Endothelial cell (in vitro differentiated cells): ENCODE data around the gene CEP78. TPM values are rescaled to one million over a fixed set of nuclear protein-coding genes. Genes with fewer than 3 reads are reported as not detected.
"Not testable (repeated sequence)": the region's sequence is repeated elsewhere in the genome, so short reads cannot be mapped to it uniquely, and the experiment has no call there.

Experiments
- DNase-seq: peaks from one replicate; pipeline ENCODE4 v3.0.0; 2021; ENCODE audit warnings: low spot score
- H3K27ac Mint-ChIP-seq: one replicate; pipeline ENCODE4 v1.8.0; 2021; ENCODE audit warnings: mixed read lengths, inconsistent platforms; ENCODE audit not compliant: unreplicated experiment
- H3K27me3 Mint-ChIP-seq: one replicate; pipeline ENCODE4 v1.8.0; 2021; ENCODE audit warnings: mild to moderate bottlenecking, moderate library complexity, mixed read lengths, inconsistent platforms; ENCODE audit not compliant: unreplicated experiment
- H3K36me3 Mint-ChIP-seq: one replicate; pipeline ENCODE4 v1.8.0; 2021; ENCODE audit warnings: mild to moderate bottlenecking, low read depth, mixed read lengths, inconsistent platforms; ENCODE audit not compliant: unreplicated experiment
- H3K4me1 Mint-ChIP-seq: one replicate; pipeline ENCODE4 v1.8.0; 2021; ENCODE audit warnings: mild to moderate bottlenecking, mixed read lengths, inconsistent platforms; ENCODE audit not compliant: unreplicated experiment
- H3K4me3 Mint-ChIP-seq: one replicate; pipeline ENCODE4 v1.8.0; 2021; ENCODE audit warnings: mild to moderate bottlenecking, mixed read lengths, inconsistent platforms; ENCODE audit not compliant: unreplicated experiment
- H3K9me3 Mint-ChIP-seq: one replicate; pipeline ENCODE4 v1.8.0; 2021; ENCODE audit warnings: mixed read lengths, inconsistent platforms; ENCODE audit not compliant: unreplicated experiment
- total RNA-seq: library from RNA; stranded (reverse); fragmentation: NEBNext Ultra II Directional; extraction: Animal tissue kit (Norgen Biotek cat#: 25700); gene quantifications from one replicate; pipeline ENCODE4 v1.2.1, GENCODE V29; 2021; ENCODE audit not compliant: unreplicated experiment
- TF ChIP-seq, protein P1 (sequence below): fragments of 200-600 bp; sonication (generic); IDR thresholded peaks from one replicate; pipeline ENCODE4 v1.5.0; 2021; ENCODE audit warnings: antibody characterized with exemption; ENCODE audit not compliant: unreplicated experiment

CEP78 gene
- total RNA-seq, 1 donor from 2014 or later: 21.7 TPM

DNA sequence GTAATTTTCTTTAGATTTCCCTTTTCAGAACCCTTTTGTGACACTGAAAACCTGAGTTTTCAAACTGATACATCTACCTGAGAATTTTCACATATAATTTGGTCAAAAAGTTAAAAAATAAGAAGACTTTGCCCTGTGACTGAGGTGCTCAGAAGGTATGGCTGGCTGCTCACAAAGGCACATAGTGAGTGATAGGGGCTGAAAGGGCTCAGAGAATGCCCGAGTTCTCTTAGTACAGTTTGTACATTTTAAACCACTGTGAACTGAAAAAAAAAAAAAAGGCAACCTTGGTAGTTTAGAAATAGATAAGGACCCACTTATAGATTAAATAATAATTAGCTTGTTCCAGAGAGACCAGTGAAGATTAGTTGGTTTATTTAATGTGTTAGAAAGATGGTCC, 42.9 kb downstream of the CEP78 start:
- H3K27ac Mint-ChIP-seq: no peak overlapping the region
- H3K9me3 Mint-ChIP-seq: no peaks in the 10 kb centered on the region
- DNase-seq: no peak
- TF ChIP-seq, protein P1, sequence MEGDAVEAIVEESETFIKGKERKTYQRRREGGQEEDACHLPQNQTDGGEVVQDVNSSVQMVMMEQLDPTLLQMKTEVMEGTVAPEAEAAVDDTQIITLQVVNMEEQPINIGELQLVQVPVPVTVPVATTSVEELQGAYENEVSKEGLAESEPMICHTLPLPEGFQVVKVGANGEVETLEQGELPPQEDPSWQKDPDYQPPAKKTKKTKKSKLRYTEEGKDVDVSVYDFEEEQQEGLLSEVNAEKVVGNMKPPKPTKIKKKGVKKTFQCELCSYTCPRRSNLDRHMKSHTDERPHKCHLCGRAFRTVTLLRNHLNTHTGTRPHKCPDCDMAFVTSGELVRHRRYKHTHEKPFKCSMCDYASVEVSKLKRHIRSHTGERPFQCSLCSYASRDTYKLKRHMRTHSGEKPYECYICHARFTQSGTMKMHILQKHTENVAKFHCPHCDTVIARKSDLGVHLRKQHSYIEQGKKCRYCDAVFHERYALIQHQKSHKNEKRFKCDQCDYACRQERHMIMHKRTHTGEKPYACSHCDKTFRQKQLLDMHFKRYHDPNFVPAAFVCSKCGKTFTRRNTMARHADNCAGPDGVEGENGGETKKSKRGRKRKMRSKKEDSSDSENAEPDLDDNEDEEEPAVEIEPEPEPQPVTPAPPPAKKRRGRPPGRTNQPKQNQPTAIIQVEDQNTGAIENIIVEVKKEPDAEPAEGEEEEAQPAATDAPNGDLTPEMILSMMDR: no peak
- no peak overlapping the region for H3K4me3 Mint-ChIP-seq
- no peaks in the 10 kb centered on the region for H3K36me3 Mint-ChIP-seq
- H3K4me1 Mint-ChIP-seq: no peaks in the 10 kb centered on the region
- H3K27me3 Mint-ChIP-seq: no peaks in the 10 kb centered on the region

DNA sequence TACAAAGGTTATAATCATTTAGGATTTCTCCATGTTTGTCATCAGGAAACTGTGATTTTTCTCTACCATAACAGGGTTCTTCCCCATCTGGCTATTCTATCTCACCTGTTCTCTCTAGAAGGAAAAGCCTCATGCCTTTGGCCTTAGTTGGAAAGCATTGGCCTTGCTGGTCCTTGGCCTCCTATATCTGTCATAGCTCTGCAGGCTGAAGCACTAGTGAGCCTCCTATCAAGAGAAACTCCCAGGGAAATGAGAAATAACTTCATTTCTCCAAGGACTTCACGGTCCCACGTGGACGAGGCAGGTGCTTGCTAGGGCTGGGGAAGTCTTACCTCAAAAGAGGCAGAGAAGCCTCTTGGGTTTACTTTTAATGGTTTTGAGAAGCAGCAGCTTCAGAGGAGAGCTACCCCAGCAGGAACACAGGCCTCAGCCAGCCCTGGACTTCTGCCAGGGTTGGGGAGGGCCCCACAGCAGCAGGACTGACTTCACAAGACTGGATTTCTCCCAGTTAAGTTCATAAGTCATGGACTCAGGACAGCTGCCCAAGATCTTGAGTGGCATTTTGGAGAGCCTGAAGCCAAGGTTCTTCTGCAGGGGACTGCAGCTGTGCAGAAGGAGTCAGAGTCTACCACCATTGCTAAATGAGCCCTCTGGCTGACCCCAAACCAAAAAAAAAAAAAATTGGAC, 45.2 kb downstream of the CEP78 start:
- Mint-ChIP-seq H3K36me3 (no peaks in the 10 kb centered on the region), H3K4me3 (no peak overlapping the region), H3K9me3 (no peaks in the 10 kb centered on the region), H3K27me3 (no peaks in the 10 kb centered on the region), H3K27ac (no peak overlapping the region), H3K4me1 (no peaks in the 10 kb centered on the region)
- no peak for DNase-seq
- TF ChIP-seq, protein P1: no peak

DNA sequence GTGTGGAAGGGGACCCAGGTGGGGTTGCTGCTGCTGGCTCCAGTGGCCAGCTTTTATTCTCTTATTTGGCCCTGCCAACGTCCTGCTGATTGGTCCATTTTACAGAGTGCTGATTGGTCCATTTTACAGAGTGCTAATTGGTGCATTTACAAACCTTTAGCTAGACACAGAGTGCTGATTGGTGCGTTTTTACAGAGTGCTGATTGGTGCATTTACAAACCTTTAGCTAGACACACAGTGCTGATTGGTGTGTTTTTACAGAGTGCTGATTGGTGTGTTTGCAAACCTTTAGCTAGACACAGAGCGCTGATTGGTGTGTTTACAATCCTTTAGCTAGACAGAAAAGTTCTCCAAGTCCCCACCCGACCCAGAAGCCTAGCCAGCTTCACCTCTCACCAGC, 48.3 kb downstream of the CEP78 start:
- H3K4me1 Mint-ChIP-seq, DNase-seq, H3K27me3 Mint-ChIP-seq, H3K36me3 Mint-ChIP-seq, H3K4me3 Mint-ChIP-seq, H3K9me3 Mint-ChIP-seq, H3K27ac Mint-ChIP-seq: not testable (repeated sequence)

DNA sequence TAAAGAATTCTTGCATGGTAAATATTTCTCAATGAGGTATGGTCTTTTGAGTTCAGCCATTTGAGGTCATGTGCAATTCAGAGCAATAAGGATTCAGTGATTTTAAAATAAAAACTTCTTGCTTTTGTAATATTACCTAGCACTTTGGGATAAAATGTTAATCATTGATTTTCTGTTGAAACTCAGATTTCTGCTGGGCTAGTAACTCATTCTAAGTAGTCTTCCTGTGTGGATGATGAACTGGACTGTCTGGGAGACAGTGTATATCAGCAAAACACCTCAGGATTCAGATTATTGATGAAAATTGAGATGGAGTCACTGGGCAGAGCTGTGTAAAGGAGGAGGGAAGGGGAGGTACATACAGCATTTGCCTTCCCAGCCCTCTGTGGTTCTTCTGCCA, 50.2 kb downstream of the CEP78 start:
- no peaks in the 10 kb centered on the region for H3K27me3 Mint-ChIP-seq
- no peaks in the 10 kb centered on the region for H3K9me3 Mint-ChIP-seq
- TF ChIP-seq, protein P1: no peak
- H3K27ac Mint-ChIP-seq: no peak overlapping the region
- no peaks in the 10 kb centered on the region for H3K36me3 Mint-ChIP-seq
- no peak for DNase-seq
- H3K4me1 Mint-ChIP-seq: no peaks in the 10 kb centered on the region
- no peak overlapping the region for H3K4me3 Mint-ChIP-seq

DNA sequence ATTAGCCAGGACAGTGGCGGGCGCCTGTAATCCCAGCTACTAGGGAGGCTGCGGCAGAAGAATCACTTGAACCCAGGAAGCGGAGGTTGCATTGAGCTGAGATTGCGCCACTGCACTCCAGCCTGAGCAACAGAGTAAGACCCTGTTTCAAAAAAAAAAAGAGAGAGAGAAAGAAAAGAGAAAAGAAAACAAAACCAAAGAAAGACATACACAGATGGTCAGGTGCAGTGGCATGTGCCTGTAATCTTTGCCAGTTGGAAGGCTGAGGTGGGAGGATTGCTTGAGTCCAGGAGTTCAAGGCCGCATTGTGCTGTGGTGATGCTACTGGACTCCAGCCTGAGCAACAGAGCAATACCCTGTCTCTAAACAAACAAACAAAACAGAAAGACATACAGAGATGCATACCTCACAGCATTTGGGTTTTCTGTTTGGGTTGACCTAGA, 51.1 kb downstream of the CEP78 start:
- H3K36me3 Mint-ChIP-seq: no peaks in the 10 kb centered on the region
- H3K4me3 Mint-ChIP-seq: no peak overlapping the region
- no peak overlapping the region for H3K27ac Mint-ChIP-seq

More for the DNA sequence above, 51.1 kb downstream of the CEP78 start:
- TF ChIP-seq, protein P1: no peak
- H3K9me3 Mint-ChIP-seq: no peaks in the 10 kb centered on the region
- H3K27me3 Mint-ChIP-seq: no peaks in the 10 kb centered on the region
- DNase-seq: no peak
- peaks cover 8% of the 10 kb centered on the region for H3K4me1 Mint-ChIP-seq
